HG03060 (cell line): ENCODE data around the gene SPATA6.
"Not testable (repeated sequence)": the region's sequence is repeated elsewhere in the genome, so short reads cannot be mapped to it uniquely, and the experiment has no call there.

Experiments
- ATAC-seq: cut with Tn5 transposase; IDR thresholded peaks from one replicate; pipeline ENCODE4 v1.9.1; 2021; ENCODE audit warnings: low read depth, moderate number of reproducible peaks; ENCODE audit not compliant: unreplicated experiment

The SPATA6 gene

GRCh38 chr1:48466594-48466993, 5.4 kb downstream of the SPATA6 start:
- ATAC-seq = no peak

DNA sequence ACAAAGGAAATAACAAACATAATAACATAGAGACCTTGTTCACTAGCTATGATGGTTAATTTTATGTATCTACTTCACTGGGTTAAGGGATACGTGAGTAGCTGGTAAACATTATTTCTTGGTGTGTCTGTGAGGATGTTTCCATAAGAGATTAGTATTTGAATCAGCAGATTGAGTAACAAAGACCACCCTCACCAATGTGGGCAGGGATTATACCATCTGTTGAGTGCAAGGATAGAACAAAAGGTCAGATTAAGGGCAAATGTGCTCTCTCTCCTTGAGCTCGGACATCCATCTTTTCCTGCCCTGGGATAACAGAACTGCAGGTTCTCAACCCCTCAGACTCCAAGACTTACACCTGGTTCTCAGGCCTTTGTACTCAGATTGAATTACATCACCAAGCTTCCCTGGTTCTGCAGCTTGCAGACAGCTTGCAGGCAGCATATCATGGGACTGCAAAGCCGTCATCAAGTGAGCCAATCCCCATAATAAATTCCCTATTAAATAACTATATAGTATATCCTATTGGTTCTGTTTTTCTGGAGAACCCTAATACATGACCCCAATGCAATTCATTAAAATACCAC, 9.2 kb downstream of the SPATA6 start:
- ATAC-seq = no peak

- no peak for ATAC-seq
Observed at GRCh38 chr1:48450505-48450904, 21.5 kb downstream of the SPATA6 start.

DNA sequence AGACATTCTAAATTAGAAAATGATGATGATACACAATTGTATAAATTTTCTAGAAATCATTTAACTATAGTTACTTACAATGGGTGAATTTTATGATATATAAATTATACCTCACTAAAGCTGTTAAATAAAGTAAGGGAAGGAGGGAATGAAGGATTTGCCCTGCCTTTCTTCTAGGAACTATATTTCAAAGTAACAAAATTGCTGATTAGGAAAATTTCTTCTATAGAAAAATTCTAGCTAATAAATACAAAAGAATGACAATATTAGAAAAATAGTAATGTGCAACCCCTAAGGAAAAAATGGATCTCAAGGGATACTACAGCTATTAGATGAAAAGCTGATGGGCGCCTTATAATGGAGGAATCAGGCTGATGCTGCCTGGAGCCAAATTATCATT, 23.1 kb downstream of the SPATA6 start:
- ATAC-seq = no peak

DNA sequence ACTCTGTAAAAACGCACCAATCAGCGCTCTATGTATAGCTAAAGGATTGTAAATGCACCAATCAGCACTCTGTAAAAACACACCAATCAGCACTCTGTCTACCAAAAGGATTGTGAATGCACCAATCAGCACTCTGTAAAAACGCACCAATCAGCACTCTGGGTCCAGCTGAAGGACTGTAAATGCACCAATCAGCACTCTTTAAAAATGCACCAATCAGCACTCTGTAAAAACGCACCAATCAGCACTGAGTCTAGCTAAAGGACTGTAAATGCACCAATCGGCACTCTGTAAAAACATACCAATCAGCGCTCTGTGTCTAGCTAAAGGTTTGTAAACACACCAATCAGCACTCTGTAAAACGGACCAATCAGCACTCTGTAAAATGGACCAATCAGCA, 27.8 kb downstream of the SPATA6 start:
- ATAC-seq = not testable (repeated sequence)

DNA sequence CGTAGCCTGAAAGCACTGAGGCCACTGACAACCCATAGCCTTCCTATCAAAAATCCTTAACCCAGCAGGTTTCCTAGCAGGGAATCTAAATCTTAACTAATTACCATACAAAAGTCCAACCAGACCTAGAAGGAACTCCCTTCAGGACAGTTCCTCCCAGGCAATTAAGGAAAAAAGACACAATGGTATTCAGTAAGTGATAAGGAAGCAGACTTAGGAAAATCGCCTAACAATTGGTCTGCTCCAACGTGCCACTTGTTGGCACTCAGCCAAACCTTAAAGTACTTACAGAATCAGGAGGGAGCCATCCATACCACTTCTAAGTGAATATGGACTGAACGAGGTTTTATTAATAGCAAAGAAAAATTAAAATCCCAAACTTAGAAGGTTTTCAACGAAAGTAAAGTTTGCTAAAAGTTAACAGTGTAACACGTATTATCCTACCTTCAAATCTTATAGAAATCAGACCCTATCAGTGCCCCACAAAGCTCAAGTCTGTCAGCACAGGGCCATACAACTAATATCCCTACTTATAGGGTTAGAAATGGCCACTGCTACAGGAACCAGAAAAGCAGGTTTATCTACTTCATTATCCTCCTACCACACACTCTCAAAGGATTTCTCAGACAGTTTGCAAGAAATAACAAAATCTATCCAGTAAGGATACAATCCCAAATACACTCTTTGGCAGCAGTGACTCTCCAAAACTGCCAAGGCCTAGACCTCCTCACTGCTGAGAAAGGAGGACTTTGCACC, 29.0 kb downstream of the SPATA6 start:
- no peak for ATAC-seq

- ATAC-seq = not testable (repeated sequence)
Observed at GRCh38 chr1:48440786-48441185, 31.2 kb downstream of the SPATA6 start.

GRCh38 chr1:48439380-48439779, 32.6 kb downstream of the SPATA6 start:
- ATAC-seq = no peak

- ATAC-seq = not testable (repeated sequence)
Observed at GRCh38 chr1:48437379-48437778, 34.6 kb downstream of the SPATA6 start.

DNA sequence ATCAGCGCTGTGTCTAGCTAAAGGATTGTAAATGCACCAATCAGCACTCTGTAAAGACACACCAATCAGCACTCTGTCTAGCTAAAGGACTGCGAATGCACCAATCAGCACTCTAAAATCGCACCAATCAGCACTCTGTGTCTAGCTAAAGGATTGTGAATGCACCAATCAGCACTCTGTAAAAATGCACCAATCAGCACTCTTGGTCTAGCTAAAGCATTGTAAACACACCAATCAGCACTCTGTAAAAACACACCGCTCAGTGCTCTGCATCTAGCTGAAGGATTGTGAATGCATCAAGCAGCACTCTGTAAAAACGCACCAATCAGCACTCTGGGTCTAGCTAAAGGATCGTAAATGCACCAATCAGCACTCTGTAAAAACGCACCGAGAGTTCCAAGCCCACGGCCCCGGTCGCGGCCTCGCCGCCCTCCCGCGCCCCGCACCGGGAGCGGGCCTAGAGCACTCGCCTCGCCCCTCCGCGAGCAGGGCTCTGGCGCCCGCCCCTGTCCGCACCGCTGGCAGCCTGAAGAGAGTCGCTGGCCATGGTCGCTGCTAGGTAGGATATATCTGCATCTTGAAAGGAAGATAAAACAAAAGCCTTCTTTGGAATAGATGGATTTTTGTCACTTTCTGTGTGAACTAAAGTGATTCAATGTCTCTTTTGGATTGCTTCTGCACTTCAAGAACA, 36.5 kb downstream of the SPATA6 start:
- ATAC-seq = not testable (repeated sequence)

- no peak for ATAC-seq
Observed at GRCh38 chr1:48430832-48431231, 41.2 kb downstream of the SPATA6 start.

DNA sequence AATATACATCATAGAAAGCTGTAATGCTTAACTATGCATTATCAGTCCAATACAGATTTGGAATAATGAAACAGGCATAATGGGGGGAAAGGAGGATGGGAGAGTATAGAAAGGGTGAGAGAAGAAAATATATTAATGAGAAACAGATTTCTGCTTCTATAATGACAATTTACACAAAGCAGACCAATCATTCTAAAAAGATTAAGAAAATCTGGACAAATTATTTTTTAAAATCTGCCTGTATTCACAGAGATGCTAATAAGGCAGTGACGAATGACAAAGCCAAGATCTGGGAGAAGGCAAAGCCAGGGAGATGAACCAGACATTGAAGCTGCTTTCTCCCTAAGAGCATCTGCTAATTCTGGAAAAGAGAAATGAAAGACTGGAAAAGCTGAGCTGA, 50.0 kb downstream of the SPATA6 start:
- ATAC-seq = no peak

DNA sequence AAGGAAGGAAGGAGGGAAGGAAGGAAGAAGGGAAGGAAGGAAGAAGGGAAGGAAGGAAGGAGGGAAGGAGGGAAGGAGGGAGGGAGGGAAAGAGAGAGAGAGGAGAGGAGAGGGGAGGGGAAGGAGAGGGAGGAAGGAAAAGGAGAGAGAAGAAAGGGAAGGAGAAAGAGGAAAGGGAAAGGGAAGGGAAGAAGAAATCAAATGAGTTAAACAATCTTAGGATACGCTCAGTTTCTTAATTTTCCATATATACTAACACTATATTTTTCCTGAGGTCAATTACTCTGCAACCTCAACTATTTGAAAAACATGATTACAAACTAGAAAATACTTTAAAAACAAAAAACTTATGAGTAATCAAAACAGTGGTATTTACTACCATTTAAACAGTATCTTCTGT, 53.3 kb downstream of the SPATA6 start:
- no peak for ATAC-seq

- no peak for ATAC-seq
Observed at GRCh38 chr1:48415050-48415449, 57.0 kb downstream of the SPATA6 start.

DNA sequence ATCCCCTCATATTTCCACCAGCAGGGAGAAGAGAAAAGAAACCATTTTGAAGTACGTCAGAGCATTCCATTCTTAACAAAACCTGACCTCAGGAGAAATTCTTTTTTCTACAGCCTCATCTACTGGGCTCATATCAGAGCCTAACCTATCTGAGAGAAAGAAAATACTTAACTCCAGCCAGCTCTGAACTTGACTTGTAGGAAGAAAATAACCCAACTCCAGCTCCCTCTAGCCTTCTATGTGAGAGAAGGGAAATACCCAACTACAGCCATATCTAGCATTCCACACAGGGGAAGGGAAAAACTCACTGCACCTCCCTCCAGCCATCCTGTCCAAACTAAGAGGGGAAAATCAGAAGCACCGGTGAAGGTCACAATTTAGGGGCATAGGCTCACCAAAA, 57.7 kb downstream of the SPATA6 start:
- ATAC-seq = no peak

- ATAC-seq = no peak
Observed at GRCh38 chr1:48405940-48406339, 66.1 kb downstream of the SPATA6 start.

- no peak for ATAC-seq
Observed at GRCh38 chr1:48405400-48405799, 66.6 kb downstream of the SPATA6 start.

DNA sequence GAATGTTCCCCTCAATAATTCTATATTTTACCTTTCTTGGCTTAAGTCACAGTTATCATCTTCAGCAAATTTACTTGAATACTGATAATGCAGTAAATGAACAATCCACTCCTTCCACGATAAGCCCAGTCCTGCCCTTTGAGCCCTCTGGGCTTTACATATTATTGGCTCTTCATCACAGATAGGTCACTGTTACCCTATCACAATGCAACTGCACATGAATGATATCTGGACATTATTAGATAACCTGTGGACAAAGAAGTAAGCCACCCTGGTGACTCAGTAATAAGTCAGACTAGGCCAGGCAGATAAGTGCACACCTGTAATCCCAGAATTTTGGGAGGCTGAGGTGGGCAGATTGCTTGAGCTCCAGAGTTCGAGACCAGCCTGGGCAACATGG, 69.4 kb downstream of the SPATA6 start:
- ATAC-seq = no peak

- ATAC-seq = no peak
Observed at GRCh38 chr1:48396208-48396607, 75.8 kb downstream of the SPATA6 start.

- ATAC-seq = no peak
Observed at GRCh38 chr1:48391926-48392325, 80.1 kb downstream of the SPATA6 start.

DNA sequence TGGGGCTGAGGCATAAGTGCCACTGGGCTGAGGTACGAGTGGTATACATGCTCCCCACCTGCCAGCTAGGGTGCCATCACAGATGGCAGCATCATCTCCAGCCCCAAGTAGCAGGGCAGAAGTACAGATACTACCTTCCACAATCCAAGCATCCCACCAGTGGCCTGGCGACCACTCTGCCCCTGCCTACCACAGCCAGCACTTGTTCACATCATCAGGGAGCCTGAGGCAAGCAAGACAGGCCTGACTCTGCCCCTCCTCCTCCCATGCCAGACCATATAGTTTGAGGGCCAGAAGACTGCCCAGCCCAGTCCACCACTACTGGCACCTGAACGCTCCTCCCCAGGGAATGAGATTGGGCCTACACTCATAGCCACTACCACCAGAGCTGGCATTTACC, 84.6 kb downstream of the SPATA6 start:
- no peak for ATAC-seq

DNA sequence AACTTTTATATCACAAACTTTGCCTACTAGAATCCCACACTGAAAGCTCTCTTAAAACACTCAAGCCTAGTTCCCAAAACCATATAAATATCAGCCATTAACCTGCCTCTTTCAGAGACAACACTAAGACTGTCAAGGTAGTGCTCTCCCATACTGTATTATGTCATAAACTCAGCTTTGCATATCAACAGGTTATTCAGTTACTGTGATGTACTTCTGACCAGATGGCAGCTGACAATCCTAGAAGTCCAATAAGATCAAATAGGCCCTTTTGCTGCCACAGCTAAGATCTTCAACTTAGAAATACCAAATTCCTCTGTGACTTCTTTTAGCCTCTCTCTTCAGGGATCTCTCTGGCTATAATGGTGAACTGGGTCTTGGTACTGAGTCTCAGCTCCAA, 97.2 kb downstream of the SPATA6 start:
- no peak for ATAC-seq
